Measurements from ENCODE around the gene PARD3.

The PARD3 gene

DNA sequence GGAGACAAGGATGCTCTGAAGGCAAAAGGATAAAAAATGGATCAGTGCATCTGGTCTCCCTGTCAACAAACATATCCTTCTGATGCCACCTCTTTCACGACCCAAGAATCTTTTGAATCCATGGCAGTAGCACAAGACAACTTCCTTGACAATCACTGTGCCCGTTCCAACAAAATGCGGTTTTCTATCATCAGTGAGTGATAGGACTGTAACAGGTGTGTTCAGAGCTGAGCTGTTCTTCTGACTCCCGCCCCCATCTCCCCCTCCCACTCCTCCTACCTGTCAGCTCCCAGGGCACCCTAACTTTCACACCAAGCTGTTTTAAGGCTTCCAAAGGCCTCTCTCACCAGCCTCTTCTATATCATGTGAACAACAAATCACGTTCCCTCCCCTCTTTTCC is 74.8 kb downstream of the PARD3 start:
- no peaks in the 10 kb centered on the region for H3K36me3 Mint-ChIP-seq (ENCODE audit: low read depth)
- H3K4me1 Mint-ChIP-seq: no peaks in the 10 kb centered on the region
- DNase-seq: no peak
- peaks cover 11% of the 10 kb centered on the region for H3K27me3 Mint-ChIP-seq
- no peaks in the 10 kb centered on the region for H3K9me3 Mint-ChIP-seq
- no peak for ATAC-seq
- no peak overlapping the region for H3K4me3 Mint-ChIP-seq
- no peak overlapping the region for H3K27ac Mint-ChIP-seq

DNA sequence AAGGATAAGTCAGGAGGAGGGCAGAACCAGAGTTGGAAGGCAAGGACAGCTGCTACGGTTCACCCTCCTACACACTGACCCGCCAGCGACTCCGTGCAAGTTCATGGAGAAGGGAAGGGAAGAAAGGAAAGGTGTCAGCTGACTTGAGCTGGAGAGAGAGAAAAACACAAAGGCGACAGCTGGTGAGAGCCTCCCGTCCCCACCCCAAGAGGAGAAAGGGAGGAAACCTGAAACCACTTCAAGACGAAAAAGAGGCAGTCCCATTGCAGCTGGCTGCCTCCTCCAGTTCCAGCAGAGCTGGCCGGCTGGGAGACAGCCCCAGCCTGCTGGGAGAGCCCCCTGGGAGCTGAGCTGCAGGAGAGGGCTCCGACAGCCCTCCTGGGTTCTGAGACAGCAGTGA is 75.2 kb downstream of the PARD3 start:
- ATAC-seq (no peak), DNase-seq (no peak)
- Mint-ChIP-seq H3K27me3 (peaks cover 8% of the 10 kb centered on the region), H3K27ac (no peak overlapping the region), H3K36me3 (ENCODE audit: low read depth) (no peaks in the 10 kb centered on the region), H3K4me1 (no peaks in the 10 kb centered on the region), H3K9me3 (no peaks in the 10 kb centered on the region), H3K4me3 (no peak overlapping the region)

DNA sequence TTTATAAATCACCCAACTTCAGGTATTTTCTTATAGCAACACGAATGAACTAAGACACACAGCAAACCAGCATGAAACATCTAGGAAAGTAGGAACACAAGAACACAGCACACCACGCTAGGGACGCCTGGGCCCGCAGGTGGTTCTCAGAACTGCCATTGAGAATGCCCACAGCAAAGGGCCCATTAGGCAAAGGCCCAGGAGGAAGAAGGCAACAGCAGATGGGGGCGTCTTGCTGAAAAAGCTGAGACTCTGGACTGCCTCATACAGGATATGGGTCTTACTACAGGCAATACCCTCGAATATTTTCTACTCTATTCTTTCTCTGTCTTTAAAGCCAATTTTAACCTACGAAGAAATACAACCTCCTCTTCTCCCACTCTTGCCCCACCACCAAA is 77.3 kb downstream of the PARD3 start:
- H3K27me3 Mint-ChIP-seq: peaks cover 8% of the 10 kb centered on the region
- no peak overlapping the region for H3K4me3 Mint-ChIP-seq
- no peak overlapping the region for H3K27ac Mint-ChIP-seq
- ATAC-seq (no peak), DNase-seq (no peak)
- H3K9me3 Mint-ChIP-seq: no peaks in the 10 kb centered on the region
- no peaks in the 10 kb centered on the region for H3K36me3 Mint-ChIP-seq (ENCODE audit: low read depth)
- H3K4me1 Mint-ChIP-seq: peaks cover 2% of the 10 kb centered on the region

DNA sequence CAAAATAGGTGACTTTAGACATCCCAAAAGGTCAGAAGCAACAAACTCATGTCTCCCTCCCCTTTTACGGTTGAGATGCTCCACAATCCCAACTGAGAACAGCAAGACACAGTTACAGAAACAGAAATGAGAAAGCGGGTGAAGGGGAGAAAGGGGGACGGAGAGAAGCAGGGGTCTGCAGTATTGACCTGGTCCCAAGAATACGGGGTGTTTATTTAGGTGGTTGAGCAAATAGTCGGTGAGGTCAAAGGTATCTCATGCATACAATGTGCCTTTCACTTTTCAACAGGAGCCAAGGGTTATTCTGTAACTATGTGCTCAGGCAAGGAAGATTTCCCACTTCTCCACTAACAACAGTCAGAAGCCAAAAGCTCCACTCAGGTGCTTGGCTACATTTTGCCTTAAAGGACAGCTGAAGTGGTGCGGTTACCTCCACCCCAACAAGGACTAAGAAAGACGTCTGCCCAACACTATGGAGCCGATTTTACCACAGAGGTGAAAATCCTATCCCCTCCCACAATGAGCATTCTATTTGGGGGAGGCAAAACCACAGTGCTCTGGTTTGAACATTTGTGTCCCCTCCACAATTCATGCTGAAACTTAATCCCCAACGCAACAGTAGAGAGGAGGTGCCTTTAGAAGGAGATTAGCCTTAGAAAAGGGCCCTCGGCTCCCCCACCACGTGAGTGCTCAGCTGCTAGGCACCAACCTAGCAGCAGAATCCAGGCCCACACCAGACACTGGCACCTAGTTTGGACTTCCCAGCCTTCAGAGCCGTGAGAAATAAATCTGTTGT is 77.9 kb downstream of the PARD3 start:
- Mint-ChIP-seq H3K4me3 (no peak overlapping the region), H3K9me3 (no peaks in the 10 kb centered on the region), H3K27ac (no peak overlapping the region), H3K4me1 (peaks cover 2% of the 10 kb centered on the region), H3K27me3 (peaks cover 8% of the 10 kb centered on the region), H3K36me3 (ENCODE audit: low read depth) (no peaks in the 10 kb centered on the region)
- DNase-seq (no peak), ATAC-seq (no peak)

DNA sequence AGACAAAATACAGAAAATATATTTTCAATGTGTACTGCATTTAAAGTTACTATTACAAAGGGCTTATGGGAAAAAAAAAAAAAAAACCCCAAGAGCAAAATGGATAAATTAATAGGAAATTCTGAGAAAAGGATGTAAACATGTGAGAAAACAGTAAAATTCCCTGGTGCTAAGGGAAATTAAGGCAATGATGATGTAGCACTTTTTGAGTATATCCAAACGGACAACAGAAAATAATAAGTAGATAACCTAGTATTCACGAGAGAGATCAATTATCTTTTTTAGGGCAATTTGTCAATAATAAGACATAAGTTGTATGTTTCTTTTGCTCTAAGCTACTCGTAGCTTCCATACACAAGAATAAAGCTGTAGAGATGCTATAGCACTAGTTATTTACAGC is 80.2 kb downstream of the PARD3 start:
- Mint-ChIP-seq H3K4me3 (no peak overlapping the region), H3K4me1 (peaks cover 2% of the 10 kb centered on the region), H3K36me3 (ENCODE audit: low read depth) (no peaks in the 10 kb centered on the region), H3K27me3 (peaks cover 5% of the 10 kb centered on the region), H3K27ac (no peak overlapping the region), H3K9me3 (no peaks in the 10 kb centered on the region)
- DNase-seq (no peak), ATAC-seq (no peak)

DNA sequence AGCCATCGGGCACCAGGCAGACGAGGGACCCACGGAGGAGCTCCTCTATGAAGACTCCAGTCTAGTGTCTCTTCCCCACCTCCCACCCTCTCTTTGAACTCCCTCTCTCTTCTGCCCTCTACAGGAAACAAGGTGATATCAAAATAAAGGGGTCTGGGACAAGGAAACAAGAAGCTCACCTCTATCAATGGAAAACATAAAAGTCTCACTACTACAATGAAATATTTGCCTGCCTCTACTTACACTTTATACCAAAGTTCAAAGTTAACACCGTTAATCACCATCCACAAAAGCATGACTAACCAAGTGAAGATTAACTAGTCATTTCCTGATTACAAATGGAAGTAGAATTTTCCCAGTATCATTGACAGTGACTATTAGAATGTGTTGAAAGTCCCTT is 82.2 kb downstream of the PARD3 start:
- no peak overlapping the region for H3K27ac Mint-ChIP-seq
- H3K36me3 Mint-ChIP-seq (ENCODE audit: low read depth): no peaks in the 10 kb centered on the region
- DNase-seq: no peak
- peaks cover under 1% of the 10 kb centered on the region for H3K27me3 Mint-ChIP-seq
- no peaks in the 10 kb centered on the region for H3K9me3 Mint-ChIP-seq
- no peak overlapping the region for H3K4me3 Mint-ChIP-seq
- peaks cover 2% of the 10 kb centered on the region for H3K4me1 Mint-ChIP-seq
- ATAC-seq: peak; percentile 36

DNA sequence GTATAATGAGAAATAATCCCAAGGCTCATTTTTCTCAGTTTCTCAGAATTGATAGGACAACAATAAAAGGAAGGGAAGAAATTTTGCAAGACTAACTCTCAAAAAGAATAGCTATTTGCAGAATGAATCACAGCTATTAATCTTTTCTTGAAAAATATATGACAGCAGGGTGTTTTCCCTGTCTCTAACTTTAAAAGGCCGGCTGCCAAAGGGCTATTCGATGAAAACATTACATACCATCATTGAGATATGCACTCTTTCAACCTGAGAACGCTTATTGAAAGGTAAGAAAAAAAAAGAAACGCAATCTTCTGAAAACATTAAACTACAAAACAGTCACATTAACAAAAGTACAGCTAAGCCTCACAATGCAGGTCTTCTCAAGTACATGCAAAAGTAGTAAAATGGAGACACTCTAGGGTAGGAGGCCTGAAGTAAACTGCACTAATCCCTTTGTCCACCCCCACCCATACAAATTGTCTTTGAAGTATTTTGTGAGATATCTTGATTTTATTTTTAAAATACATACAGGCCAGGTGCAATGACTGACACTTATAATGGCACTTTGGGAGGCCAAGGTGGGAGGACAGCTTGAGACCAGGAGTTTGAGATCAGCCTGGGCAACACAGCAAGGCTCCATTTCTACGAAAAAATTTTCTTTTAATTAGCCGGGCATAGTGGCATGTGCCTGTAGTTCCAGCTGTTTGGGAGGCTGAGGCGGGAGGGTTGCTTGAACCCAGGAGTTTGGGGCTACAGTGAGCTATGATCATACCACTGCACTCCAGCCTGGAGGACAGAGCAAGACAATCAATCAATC is 83.0 kb downstream of the PARD3 start:
- DNase-seq (no peak), ATAC-seq (no peak)
- no peak overlapping the region for H3K27ac Mint-ChIP-seq
- H3K4me3 Mint-ChIP-seq: no peak overlapping the region
- H3K27me3 Mint-ChIP-seq: no peaks in the 10 kb centered on the region
- no peaks in the 10 kb centered on the region for H3K9me3 Mint-ChIP-seq
- no peaks in the 10 kb centered on the region for H3K36me3 Mint-ChIP-seq (ENCODE audit: low read depth)
- peaks cover 2% of the 10 kb centered on the region for H3K4me1 Mint-ChIP-seq

DNA sequence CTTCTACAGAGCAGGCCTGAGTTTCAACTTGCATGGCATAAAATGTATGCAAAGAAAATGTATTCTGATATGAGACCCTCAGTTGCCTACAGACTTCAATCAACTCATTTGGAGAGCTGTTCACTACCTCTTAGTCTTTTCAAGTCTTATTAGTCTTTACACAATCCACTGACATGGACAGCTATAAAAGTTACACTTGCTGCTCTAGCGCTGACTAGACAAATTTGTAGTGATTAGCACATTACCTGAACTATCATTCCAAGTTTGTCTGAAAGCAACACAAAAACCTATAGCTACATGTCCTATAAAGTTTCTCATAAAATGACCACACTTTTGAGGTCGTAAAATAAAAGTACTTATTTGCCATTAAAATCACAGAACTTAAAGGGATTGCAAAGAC is 83.9 kb downstream of the PARD3 start:
- H3K36me3 Mint-ChIP-seq (ENCODE audit: low read depth): no peaks in the 10 kb centered on the region
- H3K27me3 Mint-ChIP-seq: no peaks in the 10 kb centered on the region
- peaks cover 2% of the 10 kb centered on the region for H3K4me1 Mint-ChIP-seq
- no peaks in the 10 kb centered on the region for H3K9me3 Mint-ChIP-seq
- H3K4me3 Mint-ChIP-seq: no peak overlapping the region
- DNase-seq (no peak), ATAC-seq (no peak)
- no peak overlapping the region for H3K27ac Mint-ChIP-seq

DNA sequence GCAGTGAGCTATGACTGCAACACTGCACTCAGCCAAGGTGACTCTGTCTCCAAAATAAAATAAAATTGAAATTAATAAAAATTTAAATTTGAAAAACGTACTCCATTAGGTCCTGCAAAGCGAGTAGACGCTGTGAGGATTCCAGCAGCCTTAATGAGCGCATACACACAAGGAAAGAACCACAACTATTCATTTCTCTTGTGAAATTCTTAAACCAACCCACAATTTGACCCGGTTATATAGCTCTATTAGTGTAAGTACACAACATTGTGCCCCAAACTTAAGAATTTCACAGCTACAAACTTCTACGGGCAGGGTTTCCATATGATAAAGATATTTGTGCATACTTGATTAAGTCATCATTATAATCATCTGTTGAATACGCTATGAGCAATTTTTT is 84.4 kb downstream of the PARD3 start:
- Mint-ChIP-seq H3K4me3 (no peak overlapping the region), H3K27ac (no peak overlapping the region), H3K27me3 (no peaks in the 10 kb centered on the region), H3K36me3 (ENCODE audit: low read depth) (no peaks in the 10 kb centered on the region), H3K4me1 (peaks cover 2% of the 10 kb centered on the region), H3K9me3 (no peaks in the 10 kb centered on the region)
- DNase-seq (no peak), ATAC-seq (no peak)

DNA sequence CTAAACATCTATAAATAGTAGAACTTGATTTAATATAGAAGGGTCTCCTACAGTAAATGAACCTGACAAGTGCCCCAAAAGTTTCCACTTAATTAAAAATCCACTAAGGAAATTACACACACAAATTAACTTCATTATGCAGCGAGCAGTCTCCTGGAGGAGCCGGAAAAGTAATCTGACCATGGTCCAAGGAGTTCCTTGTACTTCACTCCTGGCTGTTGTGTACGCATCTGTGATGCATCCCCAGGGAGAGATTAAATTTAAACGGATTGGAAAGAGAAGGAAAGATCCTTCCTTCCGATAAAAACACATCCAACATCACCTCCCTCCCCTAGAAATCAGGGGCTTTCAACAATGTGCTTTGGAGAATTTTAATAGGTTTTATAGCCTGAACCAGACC is 85.5 kb downstream of the PARD3 start:
- DNase-seq (no peak), ATAC-seq (no peak)
- Mint-ChIP-seq H3K4me1 (peaks cover 2% of the 10 kb centered on the region), H3K4me3 (no peak overlapping the region), H3K36me3 (ENCODE audit: low read depth) (no peaks in the 10 kb centered on the region), H3K27me3 (no peaks in the 10 kb centered on the region), H3K9me3 (no peaks in the 10 kb centered on the region), H3K27ac (no peak overlapping the region)

DNA sequence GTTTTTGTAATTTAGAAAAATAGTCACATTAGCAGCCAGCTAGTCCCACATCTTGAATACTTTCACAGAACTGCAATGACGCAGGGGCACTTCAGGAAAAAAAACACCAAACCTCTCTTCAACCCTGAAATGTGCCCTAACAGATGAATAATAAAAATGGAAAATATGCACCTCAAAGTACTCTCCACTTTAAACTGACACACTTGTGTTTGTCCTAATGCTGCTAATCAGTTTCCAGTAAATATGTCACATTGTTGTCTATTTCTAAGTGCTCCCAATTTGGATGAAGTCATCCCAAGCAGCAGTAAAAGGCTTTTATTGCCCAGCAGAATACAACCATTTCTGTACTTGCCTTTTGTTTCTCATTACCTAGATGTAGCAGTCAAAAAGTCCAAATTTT is 86.7 kb downstream of the PARD3 start:
- no peaks in the 10 kb centered on the region for H3K9me3 Mint-ChIP-seq
- H3K27me3 Mint-ChIP-seq: no peaks in the 10 kb centered on the region
- no peak overlapping the region for H3K27ac Mint-ChIP-seq
- no peak for ATAC-seq
- H3K4me1 Mint-ChIP-seq: peaks cover 2% of the 10 kb centered on the region
- no peak overlapping the region for H3K4me3 Mint-ChIP-seq
- no peak for DNase-seq
- H3K36me3 Mint-ChIP-seq (ENCODE audit: low read depth): no peaks in the 10 kb centered on the region

DNA sequence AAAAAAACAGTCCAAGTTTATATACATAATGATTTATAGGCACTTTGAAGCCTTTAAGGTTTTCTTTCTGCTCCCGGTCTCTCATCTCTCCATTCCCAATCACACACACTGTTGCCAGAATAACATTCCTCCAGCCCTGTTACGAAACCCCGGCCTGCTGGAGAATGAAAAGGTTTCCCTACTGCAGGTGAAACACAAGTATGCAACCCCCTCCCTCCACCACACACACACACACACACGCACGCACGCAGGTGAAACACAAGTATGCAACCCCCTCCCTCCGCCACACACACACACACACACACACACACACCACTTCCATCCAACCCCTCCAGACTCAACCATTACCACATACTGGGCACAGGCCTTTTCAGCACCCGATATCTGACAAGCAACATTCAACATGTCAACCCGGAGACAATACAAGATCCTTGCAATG is 87.5 kb downstream of the PARD3 start:
- Mint-ChIP-seq H3K4me3 (no peak overlapping the region), H3K36me3 (ENCODE audit: low read depth) (no peaks in the 10 kb centered on the region), H3K4me1 (no peaks in the 10 kb centered on the region), H3K27me3 (no peaks in the 10 kb centered on the region), H3K9me3 (no peaks in the 10 kb centered on the region), H3K27ac (no peak overlapping the region)
- DNase-seq: no peak
- ATAC-seq: no peak

DNA sequence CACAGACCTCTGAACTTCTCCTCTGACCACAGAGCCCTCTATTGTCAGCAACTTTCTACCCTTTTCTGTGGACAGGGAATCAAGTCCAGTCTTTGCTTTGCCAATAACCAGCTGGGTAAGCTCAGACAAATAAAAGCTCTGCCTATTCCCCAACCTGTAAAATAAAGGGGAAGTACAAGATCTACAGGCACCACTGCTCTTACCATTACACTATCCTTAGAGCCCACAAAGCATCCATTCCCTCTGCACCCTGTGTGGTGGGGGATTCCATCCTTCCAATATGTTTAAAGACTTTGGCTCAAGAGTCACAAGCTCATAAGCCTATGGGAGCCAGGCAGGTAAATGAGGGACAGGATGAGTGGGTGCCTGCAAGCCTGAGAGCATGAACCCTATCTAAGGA is 88.2 kb downstream of the PARD3 start:
- no peak overlapping the region for H3K27ac Mint-ChIP-seq
- ATAC-seq (no peak), DNase-seq (no peak)
- H3K9me3 Mint-ChIP-seq: no peaks in the 10 kb centered on the region
- no peak overlapping the region for H3K4me3 Mint-ChIP-seq
- H3K36me3 Mint-ChIP-seq (ENCODE audit: low read depth): no peaks in the 10 kb centered on the region
- H3K4me1 Mint-ChIP-seq: no peaks in the 10 kb centered on the region
- no peaks in the 10 kb centered on the region for H3K27me3 Mint-ChIP-seq

DNA sequence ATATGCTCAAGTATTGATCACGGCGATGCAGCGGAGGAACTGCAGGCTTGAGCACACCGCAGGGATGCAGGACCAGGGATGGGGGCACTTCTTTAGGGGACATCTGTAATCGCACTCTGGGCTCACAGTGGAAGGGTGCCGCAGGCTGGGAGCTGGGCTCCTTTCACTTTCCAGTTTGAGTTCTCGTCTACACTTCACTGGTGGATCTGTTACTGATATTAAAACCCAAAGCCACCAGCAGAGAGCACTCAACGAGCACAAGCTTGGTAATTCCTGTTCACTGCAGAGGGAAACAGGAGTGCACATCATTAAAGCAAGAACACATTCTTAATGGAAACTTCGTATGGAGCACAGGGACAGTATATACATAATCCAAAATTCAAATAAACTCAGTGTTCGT is 91.3 kb downstream of the PARD3 start:
- H3K27ac Mint-ChIP-seq: no peak overlapping the region
- H3K4me3 Mint-ChIP-seq: no peak overlapping the region
- DNase-seq: no peak
- no peaks in the 10 kb centered on the region for H3K27me3 Mint-ChIP-seq
- ATAC-seq: no peak
- no peaks in the 10 kb centered on the region for H3K9me3 Mint-ChIP-seq
- H3K4me1 Mint-ChIP-seq: no peaks in the 10 kb centered on the region
- no peaks in the 10 kb centered on the region for H3K36me3 Mint-ChIP-seq (ENCODE audit: low read depth)

DNA sequence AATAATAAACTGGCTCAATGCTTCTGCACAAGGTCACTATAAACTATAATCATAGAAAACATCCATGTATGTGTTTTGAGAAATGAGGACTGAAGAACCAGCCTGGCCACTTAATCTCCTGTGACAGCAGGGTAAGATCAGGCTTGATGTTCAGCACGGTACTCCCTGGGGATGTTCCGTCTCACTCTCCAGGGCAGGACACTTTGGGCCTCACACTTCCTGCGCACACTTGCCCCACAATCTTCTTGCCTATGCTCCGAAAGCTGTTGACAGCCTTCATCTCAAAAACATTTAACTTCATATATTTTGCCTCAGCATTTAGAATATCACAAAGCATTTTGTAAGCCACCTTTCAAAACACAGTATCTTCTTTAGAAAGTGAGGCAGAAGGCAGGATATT is 92.7 kb downstream of the PARD3 start:
- Mint-ChIP-seq H3K36me3 (ENCODE audit: low read depth) (no peaks in the 10 kb centered on the region), H3K4me3 (no peak overlapping the region)

More for the DNA sequence above, 92.7 kb downstream of the PARD3 start:
- no peak overlapping the region for H3K27ac Mint-ChIP-seq
- ATAC-seq (no peak), DNase-seq (no peak)
- H3K9me3 Mint-ChIP-seq: no peaks in the 10 kb centered on the region
- H3K4me1 Mint-ChIP-seq: no peaks in the 10 kb centered on the region
- H3K27me3 Mint-ChIP-seq: peaks cover under 1% of the 10 kb centered on the region
